ENCODE data around the gene RGS3. TPM values are rescaled to one million over a fixed set of nuclear protein-coding genes. Genes with fewer than 3 reads are reported as not detected.
A peak's percentile ranks its signal among the peaks of the same experiment; 100 is the strongest.

Gene RGS3
- total and polyA plus RNA-seq, 2 of the 13 experiments (the other 11 are each of a cell fraction or from before 2014, with no cell fraction given), result 17.1 to 28.8 TPM

GRCh38 chr9:113444736-113445135, 18.8 kb upstream of the RGS3 start:
- Histone ChIP-seq H3K4me2 (ENCODE audit: low read depth, low read length) (no peak overlapping the region), H4K20me1 (ENCODE audit: insufficient read depth, low read length) (no peaks in the 10 kb centered on the region), H3K36me3 (replicated peaks in 1 of 2; ENCODE audit: control insufficient read depth in 1 of 2, insufficient read depth in 2 of 2, low read length in 2 of 2) (no peaks in the 10 kb centered on the region), H3K9ac (ENCODE audit: insufficient read depth, low read depth, low read length) (no peak overlapping the region), H3K27ac (ENCODE audit: extremely low read length, insufficient read depth, low read length) (no peak overlapping the region), H3K4me1 (ENCODE audit: insufficient read depth, low read length) (peaks cover 18% of the 10 kb centered on the region), H3K4me3 (replicated peaks in 1 of 3; ENCODE audit: insufficient read depth in 1 of 3, low read depth in 2 of 3, low read length in 3 of 3) (no peak overlapping the region), H3K9me3 (ENCODE audit: low read length) (no peaks in the 10 kb centered on the region), H3K27me3 (ENCODE audit: control insufficient read depth in 1 of 2, insufficient read depth in 2 of 2, low read length in 2 of 2) (no peaks in the 10 kb centered on the region), H2AFZ (ENCODE audit: low read length) (no peak overlapping the region), H3K79me2 (ENCODE audit: insufficient read depth, low read length) (no peaks in the 10 kb centered on the region)
- intact Hi-C loops (cut with micrococcal nuclease; ENCODE audit: unreplicated experiment), result loop anchor here (5.0 kb wide), 1 partner anchor 63 kb away; no protein-coding TSS in a partner anchor
- in situ Hi-C loops (cut with HindIII; ENCODE audit: extremely low pct_ligation_motif_present, low pct_unique_long_range_greater_than_20kb), result loop anchor here (5.0 kb wide), 2 partner anchors 148 to 213 kb away; no protein-coding TSS in a partner anchor
- DNase-seq (ENCODE audit: low spot score) (no peak), ATAC-seq (no peak), FAIRE-seq (no peak)
- CTCF ChIA-PET (ENCODE audit: low intra/inter-chr PET ratio, low total read pairs), result interaction anchor here (3.9 kb wide), 1 partner anchor 212 kb away, joined by 34 read pairs; no protein-coding TSS in a partner anchor
- TF ChIP-seq GABPA (IDR thresholded peaks at IDR 0.05; ENCODE audit: low read depth, low read length) (no peak), GABPA (CRISPR knock-in tag; IDR thresholded peaks at IDR 0.05; ENCODE audit: low read depth) (no peak), E2F2 (CRISPR knock-in tag; IDR thresholded peaks at IDR 0.05; ENCODE audit: borderline replicate concordance) (no peak), ZNF138 (CRISPR knock-in tag; IDR thresholded peaks at IDR 0.05; ENCODE audit: low read depth) (no peak), CREB3 (CRISPR knock-in tag; IDR thresholded peaks at IDR 0.05) (no peak)
- BruUV-seq (replicated peaks), result no TSS peak
- 26% methylated on average over 2 of the region's 2 CpGs for WGBS (ENCODE audit: low lambda C conversion rate)
- POLR2A ChIA-PET, result no interaction called here

GRCh38 chr9:113446323-113446740, 17.2 kb upstream of the RGS3 start:
- no peak overlapping the region for H3K9ac ChIP-seq (ENCODE audit: insufficient read depth, low read depth, low read length)
- H3K36me3 ChIP-seq (replicated peaks in 1 of 2; ENCODE audit: control insufficient read depth in 1 of 2, insufficient read depth in 2 of 2, low read length in 2 of 2), result no peaks in the 10 kb centered on the region
- DNase-seq (ENCODE audit: low spot score) (peak; percentile 47), FAIRE-seq (peak; percentile 15), ATAC-seq (peak; percentile 43)
- in situ Hi-C loops (cut with HindIII; ENCODE audit: extremely low pct_ligation_motif_present, low pct_unique_long_range_greater_than_20kb) (loop anchor here (5.0 kb wide), 2 partner anchors 146 to 211 kb away; no protein-coding TSS in a partner anchor), intact Hi-C loops (cut with micrococcal nuclease; ENCODE audit: unreplicated experiment) (loop anchor here (2.0 to 5.0 kb wide), 3 partner anchors 61 to 212 kb away; no protein-coding TSS in a partner anchor)
- peaks cover 22% of the 10 kb centered on the region for H3K4me1 ChIP-seq (ENCODE audit: insufficient read depth, low read length)
- WGBS (ENCODE audit: low lambda C conversion rate), result 47% methylated on average over 3 of the region's 3 CpGs
- no peaks in the 10 kb centered on the region for H3K9me3 ChIP-seq (ENCODE audit: low read length)
- ChIA-PET CTCF (ENCODE audit: low intra/inter-chr PET ratio, low total read pairs) (interaction anchor here (0.8 to 3.9 kb wide), 5 partner anchors 10 to 210 kb away, joined by 3 to 34 read pairs (median 5); no protein-coding TSS in a partner anchor), POLR2A (interaction anchor here (0.6 to 1.4 kb wide), 5 partner anchors 58 to 212 kb away, joined by 3 to 4 read pairs (median 3); no protein-coding TSS in a partner anchor)
- H3K79me2 ChIP-seq (ENCODE audit: insufficient read depth, low read length), result no peaks in the 10 kb centered on the region
- H3K4me3 ChIP-seq (replicated peaks in 1 of 3; ENCODE audit: insufficient read depth in 1 of 3, low read depth in 2 of 3, low read length in 3 of 3), result no peak overlapping the region
- BruUV-seq (replicated peaks), result no TSS peak
- H3K27me3 ChIP-seq (ENCODE audit: control insufficient read depth in 1 of 2, insufficient read depth in 2 of 2, low read length in 2 of 2), result no peaks in the 10 kb centered on the region
- no peak overlapping the region for H2AFZ ChIP-seq (ENCODE audit: low read length)
- H3K27ac ChIP-seq (ENCODE audit: extremely low read length, insufficient read depth, low read length), result no peak overlapping the region
- H3K4me2 ChIP-seq (ENCODE audit: low read depth, low read length), result no peak overlapping the region
- H4K20me1 ChIP-seq (ENCODE audit: insufficient read depth, low read length), result no peaks in the 10 kb centered on the region
- TF ChIP-seq RBM39 (IDR thresholded peaks at IDR 0.05; ENCODE audit: low read depth, low read length, poor library complexity, severe bottlenecking) (no peak), NR3C1 (CRISPR knock-in tag; IDR thresholded peaks at IDR 0.05) (no peak), REST (IDR thresholded peaks at IDR 0.05; ENCODE audit: borderline replicate concordance in 1 of 2, low read depth in 1 of 2, low read length in 2 of 2) (no peak), TEAD3 (CRISPR knock-in tag; optimal IDR thresholded peaks at IDR 0.05; ENCODE audit: borderline replicate concordance) (no peak), ATF7-NPFF (CRISPR knock-in tag; IDR thresholded peaks at IDR 0.05; ENCODE audit: low read depth) (no peak), ZNF510 (CRISPR knock-in tag; IDR thresholded peaks at IDR 0.05; ENCODE audit: low read depth) (no peak), HMG20B (CRISPR knock-in tag; conservative IDR thresholded peaks at IDR 0.05) (no peak), HNRNPL (IDR thresholded peaks at IDR 0.05; ENCODE audit: low read depth, low read length) (no peak)
